ENCODE data around the gene LRMDA.
A peak's percentile ranks its signal among the peaks of the same experiment; 100 is the strongest.

The LRMDA gene

DNA sequence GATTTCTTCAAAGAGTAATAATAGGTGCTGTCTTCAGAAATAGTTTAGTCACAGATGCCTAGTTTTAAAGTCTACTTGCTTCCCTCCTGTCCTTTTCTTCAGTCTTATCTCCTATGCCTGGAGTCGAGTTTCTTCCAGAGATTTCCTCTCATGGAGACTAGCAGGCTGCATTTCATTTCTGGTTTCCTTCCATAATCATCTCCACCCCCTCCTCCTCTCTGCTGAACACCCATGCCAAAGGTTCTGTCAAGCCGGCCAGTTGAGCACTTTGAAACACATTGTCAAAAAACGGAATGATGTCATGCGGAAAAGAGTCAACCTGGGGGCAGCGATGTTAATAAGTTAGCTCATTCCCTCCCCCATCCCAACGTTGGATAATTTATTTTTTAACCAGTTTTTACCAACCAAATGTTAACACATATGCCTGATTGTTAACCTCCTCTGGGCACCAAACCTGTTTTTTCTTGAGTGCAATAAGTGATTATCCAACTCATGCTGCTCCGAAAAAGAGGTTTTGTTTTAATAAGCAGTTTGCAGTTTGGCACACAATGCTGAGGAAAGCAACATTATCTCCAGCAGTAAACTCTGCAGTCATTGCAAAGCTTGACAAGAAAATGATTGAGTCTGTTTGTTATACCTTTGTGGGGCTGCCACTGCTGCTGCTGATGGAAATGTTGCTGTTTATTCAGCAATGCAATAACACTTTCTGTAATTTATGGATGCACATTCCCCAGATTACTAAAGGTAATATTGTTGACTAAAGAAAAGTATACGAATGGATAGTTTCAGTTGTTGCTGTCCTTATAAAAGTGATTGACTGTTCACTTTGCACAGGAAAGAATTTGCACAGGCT lies 161.6 kb downstream of the LRMDA start:
- Histone ChIP-seq H3K4me1 (ENCODE audit: insufficient read depth, low read length) (no peaks in the 10 kb centered on the region), H3K27me3 (ENCODE audit: insufficient read depth, low read length, poor library complexity) (no peaks in the 10 kb centered on the region), H3K4me2 (ENCODE audit: insufficient read depth, low read length) (no peak overlapping the region), H3K79me2 (ENCODE audit: insufficient read depth, low read length) (no peaks in the 10 kb centered on the region), H3K27ac (ENCODE audit: low read length) (no peak overlapping the region), H3K36me3 (ENCODE audit: insufficient read depth, low read length) (no peaks in the 10 kb centered on the region), H3K9ac (ENCODE audit: low read depth, low read length) (no peak overlapping the region), H4K20me1 (ENCODE audit: insufficient read depth, low read length) (no peaks in the 10 kb centered on the region), H3K9me3 (ENCODE audit: insufficient read depth, low read length, severe bottlenecking) (no peaks in the 10 kb centered on the region), H3K4me3 (ENCODE audit: low read depth in 1 of 2, low read length in 2 of 2) (no peak overlapping the region), H2AFZ (ENCODE audit: low read depth, low read length) (no peak overlapping the region)
- no peak for DNase-seq
- TF ChIP-seq, protein P1, sequence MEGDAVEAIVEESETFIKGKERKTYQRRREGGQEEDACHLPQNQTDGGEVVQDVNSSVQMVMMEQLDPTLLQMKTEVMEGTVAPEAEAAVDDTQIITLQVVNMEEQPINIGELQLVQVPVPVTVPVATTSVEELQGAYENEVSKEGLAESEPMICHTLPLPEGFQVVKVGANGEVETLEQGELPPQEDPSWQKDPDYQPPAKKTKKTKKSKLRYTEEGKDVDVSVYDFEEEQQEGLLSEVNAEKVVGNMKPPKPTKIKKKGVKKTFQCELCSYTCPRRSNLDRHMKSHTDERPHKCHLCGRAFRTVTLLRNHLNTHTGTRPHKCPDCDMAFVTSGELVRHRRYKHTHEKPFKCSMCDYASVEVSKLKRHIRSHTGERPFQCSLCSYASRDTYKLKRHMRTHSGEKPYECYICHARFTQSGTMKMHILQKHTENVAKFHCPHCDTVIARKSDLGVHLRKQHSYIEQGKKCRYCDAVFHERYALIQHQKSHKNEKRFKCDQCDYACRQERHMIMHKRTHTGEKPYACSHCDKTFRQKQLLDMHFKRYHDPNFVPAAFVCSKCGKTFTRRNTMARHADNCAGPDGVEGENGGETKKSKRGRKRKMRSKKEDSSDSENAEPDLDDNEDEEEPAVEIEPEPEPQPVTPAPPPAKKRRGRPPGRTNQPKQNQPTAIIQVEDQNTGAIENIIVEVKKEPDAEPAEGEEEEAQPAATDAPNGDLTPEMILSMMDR (IDR thresholded peaks at IDR 0.05; ENCODE audit: borderline replicate concordance, extremely low read depth, low read length, poor library complexity, severe bottlenecking) = no peak
- TF ChIP-seq EZH2 (IDR thresholded peaks at IDR 0.05; ENCODE audit: borderline replicate concordance, low read depth, low read length, severe bottlenecking) = no peak
- no peak for ATAC-seq (ENCODE audit: insufficient read depth, low read depth)

DNA sequence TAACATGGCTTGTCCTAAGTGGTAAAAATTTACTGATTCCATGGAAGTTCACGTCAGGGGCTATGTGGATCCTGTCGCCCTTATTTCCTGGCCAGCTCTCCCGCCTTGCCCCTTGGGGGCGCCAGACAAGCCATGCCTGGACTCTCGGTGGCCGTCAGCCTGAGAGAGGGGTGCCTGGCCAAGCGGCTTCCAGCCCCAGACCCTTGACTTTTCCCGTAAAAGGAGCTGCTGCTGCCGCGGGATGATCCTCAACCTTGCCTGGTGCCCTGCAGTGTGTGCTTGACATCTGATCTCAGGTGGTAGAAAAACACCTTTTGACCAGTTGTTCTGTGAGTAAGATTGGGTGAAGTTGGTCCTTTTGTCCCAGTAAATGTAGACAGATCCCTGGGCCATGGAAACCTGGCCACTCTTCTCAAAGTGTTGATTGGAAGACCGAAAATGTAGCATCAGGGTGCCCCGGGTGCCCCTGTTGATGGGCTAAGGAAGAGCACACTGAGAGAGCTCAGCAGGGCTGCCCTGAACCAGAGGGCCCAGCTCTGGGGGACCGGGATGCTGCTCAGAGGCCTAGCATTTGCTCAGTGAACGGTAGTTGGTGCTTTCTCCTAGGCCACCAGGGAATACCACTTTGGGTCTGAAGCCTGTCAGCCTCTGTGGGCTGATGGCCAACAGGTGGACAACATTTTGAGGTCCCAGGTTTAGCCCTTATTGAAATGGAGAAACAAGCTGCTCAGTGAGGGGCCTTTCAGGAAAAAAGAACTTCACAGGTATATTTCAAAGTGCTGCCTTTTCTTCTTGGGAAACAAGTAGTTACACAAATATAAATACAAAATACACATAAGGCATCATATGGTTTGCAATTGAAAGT lies 162.5 kb downstream of the LRMDA start:
- H3K4me3 ChIP-seq (ENCODE audit: low read depth in 1 of 2, low read length in 2 of 2) = no peak overlapping the region
- no peak overlapping the region for H3K27ac ChIP-seq (ENCODE audit: low read length)
- H3K9me3 ChIP-seq (ENCODE audit: insufficient read depth, low read length, severe bottlenecking) = no peaks in the 10 kb centered on the region
- TF ChIP-seq, protein P1 (IDR thresholded peaks at IDR 0.05; ENCODE audit: borderline replicate concordance, extremely low read depth, low read length, poor library complexity, severe bottlenecking) = peak; percentile 29
- no peak for TF ChIP-seq EZH2 (IDR thresholded peaks at IDR 0.05; ENCODE audit: borderline replicate concordance, low read depth, low read length, severe bottlenecking)
- DNase-seq (no peak), ATAC-seq (ENCODE audit: insufficient read depth, low read depth) (no peak)
- no peak overlapping the region for H3K4me2 ChIP-seq (ENCODE audit: insufficient read depth, low read length)
- H3K79me2 ChIP-seq (ENCODE audit: insufficient read depth, low read length) = no peaks in the 10 kb centered on the region
- no peaks in the 10 kb centered on the region for H4K20me1 ChIP-seq (ENCODE audit: insufficient read depth, low read length)
- no peaks in the 10 kb centered on the region for H3K27me3 ChIP-seq (ENCODE audit: insufficient read depth, low read length, poor library complexity)
- no peaks in the 10 kb centered on the region for H3K36me3 ChIP-seq (ENCODE audit: insufficient read depth, low read length)
- no peak overlapping the region for H3K9ac ChIP-seq (ENCODE audit: low read depth, low read length)
- H3K4me1 ChIP-seq (ENCODE audit: insufficient read depth, low read length) = no peaks in the 10 kb centered on the region
- H2AFZ ChIP-seq (ENCODE audit: low read depth, low read length) = no peak overlapping the region

DNA sequence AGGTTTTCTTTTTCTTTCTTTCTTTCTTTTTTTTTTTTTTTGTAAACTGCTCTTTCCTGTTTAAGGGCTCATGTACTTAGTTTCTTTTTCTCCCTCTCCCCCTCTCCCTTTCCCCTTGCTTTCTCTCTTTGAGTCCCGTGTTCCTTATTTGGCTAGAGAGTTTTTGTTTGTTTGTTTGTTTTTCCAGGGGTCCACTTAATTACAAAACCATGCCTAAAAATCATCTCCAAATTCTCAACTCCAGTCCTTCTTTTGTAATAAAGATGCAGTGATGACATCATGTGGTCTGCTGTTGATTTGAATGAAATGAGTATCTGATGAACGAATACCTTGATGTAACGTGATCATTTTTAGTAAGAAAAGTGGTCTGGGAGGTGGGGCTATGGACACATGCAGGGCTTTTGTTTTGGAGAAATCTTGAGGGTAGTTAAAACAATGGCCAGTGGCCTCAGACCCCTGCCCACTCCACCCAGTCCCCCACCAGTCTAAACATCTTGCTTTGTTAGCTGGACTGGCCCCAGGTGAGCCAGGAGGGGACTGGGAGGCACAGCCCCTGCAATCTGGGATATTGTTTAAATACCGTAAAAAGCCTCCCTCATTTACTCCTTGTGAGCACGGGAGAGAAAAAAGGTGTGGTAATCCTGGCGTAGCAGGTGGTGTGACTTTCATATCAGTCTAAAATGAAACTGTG lies 165.7 kb downstream of the LRMDA start:
- Histone ChIP-seq H3K79me2 (ENCODE audit: insufficient read depth, low read length) (no peaks in the 10 kb centered on the region), H3K27me3 (ENCODE audit: insufficient read depth, low read length, poor library complexity) (no peaks in the 10 kb centered on the region), H3K4me3 (ENCODE audit: low read depth in 1 of 2, low read length in 2 of 2) (no peak overlapping the region), H4K20me1 (ENCODE audit: insufficient read depth, low read length) (no peaks in the 10 kb centered on the region), H3K9ac (ENCODE audit: low read depth, low read length) (no peak overlapping the region), H3K36me3 (ENCODE audit: insufficient read depth, low read length) (no peaks in the 10 kb centered on the region), H3K4me1 (ENCODE audit: insufficient read depth, low read length) (no peaks in the 10 kb centered on the region), H3K4me2 (ENCODE audit: insufficient read depth, low read length) (no peak overlapping the region), H3K9me3 (ENCODE audit: insufficient read depth, low read length, severe bottlenecking) (no peaks in the 10 kb centered on the region), H2AFZ (ENCODE audit: low read depth, low read length) (no peak overlapping the region), H3K27ac (ENCODE audit: low read length) (no peak overlapping the region)
- no peak for ATAC-seq (ENCODE audit: insufficient read depth, low read depth)
- TF ChIP-seq, protein P1 (IDR thresholded peaks at IDR 0.05; ENCODE audit: borderline replicate concordance, extremely low read depth, low read length, poor library complexity, severe bottlenecking) = no peak
- TF ChIP-seq EZH2 (IDR thresholded peaks at IDR 0.05; ENCODE audit: borderline replicate concordance, low read depth, low read length, severe bottlenecking) = no peak
- DNase-seq = no peak

All from DND-41 (cell line).